Naive thymus-derived CD4-positive, alpha-beta T cell (primary cell): ENCODE measurements around the gene TXNRD3. TPM values are rescaled to one million over a fixed set of nuclear protein-coding genes. Genes with fewer than 3 reads are reported as not detected.

ENCODE experiments used
- ATAC-seq: fragments of 150-1000 bp; cut with Tn5 transposase; 2 replicates; pipeline ENCODE4 v1.10.0; 2021; ENCODE audit warnings: mild to moderate bottlenecking, moderate library complexity
- CTCF ChIA-PET: fragments of 350-600 bp; sonication (Branson Sonifier 250); formaldehyde crosslinking; loops from one replicate; lab custom pipeline; 2021; ENCODE audit warnings: antibody characterized with exemption; lab: Charles Lee
- POLR2A ChIA-PET: fragments of 350-600 bp; sonication (Branson Sonifier 250); formaldehyde crosslinking; loops from one replicate; lab custom pipeline; 2021; ENCODE audit warnings: antibody characterized with exemption, inconsistent platforms; lab: Charles Lee
- DNase-seq, 9 donors: peaks; one replicate each; pipeline versions ENCODE4 v3.0.0 to v3.0.0-alpha.2; 2020 to 2022; ENCODE audit warnings: mixed read lengths in 1 of 9
- H3K27ac ChIP-seq: one replicate; pipeline ENCODE4 v1.7.0; 2013; ENCODE audit warnings: mild to moderate bottlenecking, low read depth, low read length, moderate library complexity
- H3K27me3 ChIP-seq, 2 donors: one replicate each; pipeline ENCODE4 v1.7.0; 2013; ENCODE audit warnings: low read length in 2 of 2, mild to moderate bottlenecking in 2 of 2, moderate library complexity in 2 of 2; ENCODE audit not compliant: control insufficient read depth in 2 of 2, insufficient read depth in 2 of 2
- H3K36me3 ChIP-seq, 3 experiments: 1 replicate in 2 of 3; 2 replicates in 1 of 3; pipeline ENCODE4 v1.7.0; 2013; ENCODE audit warnings: low read length in 3 of 3, mild to moderate bottlenecking in 3 of 3, moderate library complexity in 1 of 3; ENCODE audit not compliant: insufficient read depth in 3 of 3, control insufficient read depth in 2 of 3
- H3K4me1 ChIP-seq, 2 donors: one replicate each; pipeline ENCODE4 v1.7.0; 2013; ENCODE audit warnings: low read length in 2 of 2, mild to moderate bottlenecking in 2 of 2, moderate library complexity in 1 of 2; ENCODE audit not compliant: control insufficient read depth in 2 of 2, insufficient read depth in 2 of 2
- H3K4me3 ChIP-seq: 2 replicates; pipeline ENCODE4 v1.7.0; 2013; ENCODE audit warnings: mild to moderate bottlenecking, low read length
- H3K9me3 ChIP-seq, 3 experiments: 1 replicate in 2 of 3; 2 replicates in 1 of 3; pipeline ENCODE4 v1.7.0; 2013; ENCODE audit warnings: low read length in 3 of 3; ENCODE audit not compliant: control insufficient read depth in 2 of 3
- H3K27ac Mint-ChIP-seq, 9 donors: one replicate each; pipeline ENCODE4 v1.8.0; 2020 to 2022; ENCODE audit warnings: mixed read lengths in 9 of 9, mild to moderate bottlenecking in 8 of 9, moderate library complexity in 5 of 9, inconsistent platforms in 2 of 9
- H3K27me3 Mint-ChIP-seq, 5 donors: one replicate each; pipeline ENCODE4 v1.8.0; 2021 to 2022; ENCODE audit warnings: mixed read lengths in 5 of 5, mild to moderate bottlenecking in 1 of 5
- H3K36me3 Mint-ChIP-seq, 5 donors: one replicate each; pipeline ENCODE4 v1.8.0; 2020 to 2022; ENCODE audit warnings: mixed read lengths in 5 of 5, mild to moderate bottlenecking in 3 of 5, inconsistent platforms in 1 of 5
- H3K4me1 Mint-ChIP-seq, 7 donors: one replicate each; pipeline ENCODE4 v1.8.0; 2020 to 2022; ENCODE audit warnings: mixed read lengths in 7 of 7, mild to moderate bottlenecking in 3 of 7, inconsistent platforms in 1 of 7
- H3K4me3 Mint-ChIP-seq, 10 donors: one replicate each; pipeline ENCODE4 v1.8.0; 2020 to 2022; ENCODE audit warnings: mild to moderate bottlenecking in 10 of 10, mixed read lengths in 10 of 10, moderate library complexity in 6 of 10, inconsistent platforms in 2 of 10
- H3K9me3 Mint-ChIP-seq, 11 donors: one replicate each; pipeline ENCODE4 v1.8.0; 2020 to 2022; ENCODE audit warnings: mixed read lengths in 11 of 11, mild to moderate bottlenecking in 4 of 11, inconsistent platforms in 1 of 11, moderate library complexity in 1 of 11
- intact Hi-C, 2 donors: fragments of 100-400 bp; cut with micrococcal nuclease; formaldehyde crosslinking; loops; one replicate each; pipeline ENCODE4 v1.15.1; 2023
- polyA plus RNA-seq, 2 donors: library from polyadenylated mRNA; unstranded; fragments of 300-500 nt; fragmentation: Illumina TruSeq; gene quantifications; one replicate each; pipeline ENCODE4 v1.2.3, GENCODE V29; 2021
- total RNA-seq, 6 experiments: library from RNA in 5 of 6; stranded (reverse) in 5 of 6; gene quantifications; 1 replicate in 5 of 6; 2 replicates in 1 of 6; pipeline ENCODE4 v1.2.3 and lab custom pipeline; 2021 to 2026

TXNRD3 gene
- total and polyA plus RNA-seq, 7 experiments from 2014 or later: 0.46 to 4.8 (median 4.3) TPM

- H3K9me3 Mint-ChIP-seq: no peaks in the 10 kb centered on the region
- H3K27ac ChIP-seq: no peak overlapping the region
- POLR2A ChIA-PET: no interaction called here
- DNase-seq (no peak), ATAC-seq (no peak)
- peak overlapping the region in 1 of 9 donors; percentile 54 for H3K27ac Mint-ChIP-seq
- no peaks in the 10 kb centered on the region for H3K36me3 ChIP-seq
- no peaks in the 10 kb centered on the region for H3K4me1 ChIP-seq
- CTCF ChIA-PET: no interaction called here
- no peaks in the 10 kb centered on the region for H3K27me3 ChIP-seq
- H3K4me3 ChIP-seq: no peak overlapping the region
- no peaks in the 10 kb centered on the region for H3K36me3 Mint-ChIP-seq
- no peaks in the 10 kb centered on the region for H3K9me3 ChIP-seq
- H3K4me1 Mint-ChIP-seq: no peaks in the 10 kb centered on the region
- H3K4me3 Mint-ChIP-seq: no peak overlapping the region
- peaks cover 0 to 29% (median 18%) of the 10 kb centered on the region in 5 donors for H3K27me3 Mint-ChIP-seq
- intact Hi-C loops: no loop called here
Measured at GRCh38 chr3:126577261-126577660, 77.7 kb downstream of the TXNRD3 start.

GRCh38 chr3:126573492-126574117 is 81.3 kb downstream of the TXNRD3 start:
- no peak overlapping the region for H3K4me3 ChIP-seq
- H3K9me3 ChIP-seq: no peaks in the 10 kb centered on the region
- intact Hi-C loops: no loop called here
- no peak for DNase-seq
- Mint-ChIP-seq H3K4me1 (no peaks in the 10 kb centered on the region), H3K4me3 (no peak overlapping the region), H3K27ac (no peak overlapping the region), H3K9me3 (no peaks in the 10 kb centered on the region), H3K27me3 (peaks cover 0 to 11% (median 5%) of the 10 kb centered on the region in 5 donors), H3K36me3 (no peaks in the 10 kb centered on the region)
- H3K27ac ChIP-seq: no peak overlapping the region
- ChIA-PET CTCF (no interaction called here), POLR2A (no interaction called here)
- H3K36me3 ChIP-seq: no peaks in the 10 kb centered on the region
- no peaks in the 10 kb centered on the region for H3K27me3 ChIP-seq
- H3K4me1 ChIP-seq: no peaks in the 10 kb centered on the region
- ATAC-seq: no peak

- DNase-seq (no peak), ATAC-seq (no peak)
- Histone ChIP-seq H3K4me1 (no peaks in the 10 kb centered on the region), H3K9me3 (no peaks in the 10 kb centered on the region), H3K4me3 (no peak overlapping the region), H3K27ac (no peak overlapping the region), H3K36me3 (no peaks in the 10 kb centered on the region), H3K27me3 (no peaks in the 10 kb centered on the region)
- intact Hi-C loops: no loop called here
- Mint-ChIP-seq H3K36me3 (no peaks in the 10 kb centered on the region), H3K27me3 (peaks cover 0 to 16% (median 6%) of the 10 kb centered on the region in 5 donors), H3K9me3 (no peaks in the 10 kb centered on the region), H3K4me1 (no peaks in the 10 kb centered on the region), H3K27ac (no peak overlapping the region), H3K4me3 (no peak overlapping the region)
- CTCF ChIA-PET: no interaction called here
- POLR2A ChIA-PET: no interaction called here
Measured at GRCh38 chr3:126571078-126571477, 83.8 kb downstream of the TXNRD3 start.

GRCh38 chr3:126570103-126570541 is 84.8 kb downstream of the TXNRD3 start:
- H3K36me3 Mint-ChIP-seq: no peaks in the 10 kb centered on the region
- intact Hi-C loops: no loop called here
- no peak for ATAC-seq

GRCh38 chr3:126569390-126569975 is 85.4 kb downstream of the TXNRD3 start:
- Histone ChIP-seq H3K27me3 (no peaks in the 10 kb centered on the region), H3K9me3 (no peaks in the 10 kb centered on the region), H3K4me1 (no peaks in the 10 kb centered on the region), H3K36me3 (no peaks in the 10 kb centered on the region), H3K27ac (no peak overlapping the region), H3K4me3 (no peak overlapping the region)
- H3K9me3 Mint-ChIP-seq: peaks cover 0 to 2% (median 0%) of the 10 kb centered on the region in 11 donors
- intact Hi-C loops: no loop called here
- CTCF ChIA-PET: no interaction called here
- H3K4me1 Mint-ChIP-seq: no peaks in the 10 kb centered on the region
- no peak for ATAC-seq
- no peaks in the 10 kb centered on the region for H3K36me3 Mint-ChIP-seq
- H3K4me3 Mint-ChIP-seq: no peak overlapping the region
- no peak overlapping the region for H3K27ac Mint-ChIP-seq
- H3K27me3 Mint-ChIP-seq: peaks cover 12 to 23% (median 14%) of the 10 kb centered on the region in 5 donors
- DNase-seq: no peak
- POLR2A ChIA-PET: no interaction called here

More at GRCh38 chr3:126570103-126570541, 84.8 kb downstream of the TXNRD3 start:
- H3K4me1 ChIP-seq: no peaks in the 10 kb centered on the region
- ChIA-PET POLR2A (no interaction called here), CTCF (no interaction called here)
- no peaks in the 10 kb centered on the region for H3K27me3 ChIP-seq
- no peak for DNase-seq
- H3K4me3 ChIP-seq: no peak overlapping the region
- H3K27ac ChIP-seq: no peak overlapping the region
- H3K27ac Mint-ChIP-seq: no peak overlapping the region
- no peaks in the 10 kb centered on the region for H3K4me1 Mint-ChIP-seq
- no peaks in the 10 kb centered on the region for H3K9me3 ChIP-seq
- peaks cover 7 to 23% (median 14%) of the 10 kb centered on the region in 5 donors for H3K27me3 Mint-ChIP-seq
- peaks cover 0 to 2% (median 0%) of the 10 kb centered on the region in 11 donors for H3K9me3 Mint-ChIP-seq
- no peak overlapping the region for H3K4me3 Mint-ChIP-seq
- no peaks in the 10 kb centered on the region for H3K36me3 ChIP-seq

GRCh38 chr3:126568776-126569342 is 86.1 kb downstream of the TXNRD3 start:
- ATAC-seq: no peak
- no peak overlapping the region for H3K4me3 Mint-ChIP-seq
- CTCF ChIA-PET: no interaction called here

More at GRCh38 chr3:126568776-126569342, 86.1 kb downstream of the TXNRD3 start:
- no peak overlapping the region for H3K4me3 ChIP-seq
- no peak overlapping the region for H3K27ac ChIP-seq
- H3K4me1 ChIP-seq: no peaks in the 10 kb centered on the region
- no peak overlapping the region for H3K27ac Mint-ChIP-seq
- no peaks in the 10 kb centered on the region for H3K27me3 ChIP-seq
- no peak for DNase-seq
- peaks cover 12 to 19% (median 14%) of the 10 kb centered on the region in 5 donors for H3K27me3 Mint-ChIP-seq
- no peaks in the 10 kb centered on the region for H3K36me3 Mint-ChIP-seq
- H3K9me3 Mint-ChIP-seq: peaks cover 0 to 2% (median 0%) of the 10 kb centered on the region in 11 donors
- no peaks in the 10 kb centered on the region for H3K36me3 ChIP-seq
- POLR2A ChIA-PET: no interaction called here
- intact Hi-C loops: no loop called here
- no peaks in the 10 kb centered on the region for H3K9me3 ChIP-seq
- no peaks in the 10 kb centered on the region for H3K4me1 Mint-ChIP-seq
